Measurements from ENCODE around the gene ME2.

DNA sequence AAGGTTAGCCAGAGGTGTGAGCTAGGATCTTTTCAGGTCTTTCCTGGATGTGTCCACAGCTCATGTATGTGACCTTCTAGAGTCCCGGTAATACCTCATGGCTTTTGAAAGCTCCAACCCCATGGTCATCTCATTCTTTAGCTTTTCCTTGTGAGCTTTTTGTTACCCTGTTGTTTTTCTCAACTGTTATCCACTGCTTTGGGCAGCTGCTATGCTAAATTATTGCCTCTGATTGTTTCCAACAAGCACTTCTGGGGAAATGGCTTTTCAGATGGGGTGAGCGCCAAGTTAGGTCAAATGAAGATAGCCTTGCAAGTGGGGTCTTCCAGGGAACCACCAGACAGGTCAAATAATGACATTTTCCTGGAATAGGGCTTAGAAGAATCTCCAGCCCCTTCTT is 27.9 kb downstream of the ME2 start:
- TF ChIP-seq, protein P1, sequence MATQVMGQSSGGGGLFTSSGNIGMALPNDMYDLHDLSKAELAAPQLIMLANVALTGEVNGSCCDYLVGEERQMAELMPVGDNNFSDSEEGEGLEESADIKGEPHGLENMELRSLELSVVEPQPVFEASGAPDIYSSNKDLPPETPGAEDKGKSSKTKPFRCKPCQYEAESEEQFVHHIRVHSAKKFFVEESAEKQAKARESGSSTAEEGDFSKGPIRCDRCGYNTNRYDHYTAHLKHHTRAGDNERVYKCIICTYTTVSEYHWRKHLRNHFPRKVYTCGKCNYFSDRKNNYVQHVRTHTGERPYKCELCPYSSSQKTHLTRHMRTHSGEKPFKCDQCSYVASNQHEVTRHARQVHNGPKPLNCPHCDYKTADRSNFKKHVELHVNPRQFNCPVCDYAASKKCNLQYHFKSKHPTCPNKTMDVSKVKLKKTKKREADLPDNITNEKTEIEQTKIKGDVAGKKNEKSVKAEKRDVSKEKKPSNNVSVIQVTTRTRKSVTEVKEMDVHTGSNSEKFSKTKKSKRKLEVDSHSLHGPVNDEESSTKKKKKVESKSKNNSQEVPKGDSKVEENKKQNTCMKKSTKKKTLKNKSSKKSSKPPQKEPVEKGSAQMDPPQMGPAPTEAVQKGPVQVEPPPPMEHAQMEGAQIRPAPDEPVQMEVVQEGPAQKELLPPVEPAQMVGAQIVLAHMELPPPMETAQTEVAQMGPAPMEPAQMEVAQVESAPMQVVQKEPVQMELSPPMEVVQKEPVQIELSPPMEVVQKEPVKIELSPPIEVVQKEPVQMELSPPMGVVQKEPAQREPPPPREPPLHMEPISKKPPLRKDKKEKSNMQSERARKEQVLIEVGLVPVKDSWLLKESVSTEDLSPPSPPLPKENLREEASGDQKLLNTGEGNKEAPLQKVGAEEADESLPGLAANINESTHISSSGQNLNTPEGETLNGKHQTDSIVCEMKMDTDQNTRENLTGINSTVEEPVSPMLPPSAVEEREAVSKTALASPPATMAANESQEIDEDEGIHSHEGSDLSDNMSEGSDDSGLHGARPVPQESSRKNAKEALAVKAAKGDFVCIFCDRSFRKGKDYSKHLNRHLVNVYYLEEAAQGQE (IDR thresholded peaks at IDR 0.05; ENCODE audit: insufficient read depth in 1 of 2, low read depth in 2 of 2, low read length in 2 of 2) = no peak
- TF ChIP-seq FOXP2 (optimal IDR thresholded peaks at IDR 0.05; ENCODE audit: borderline replicate concordance, extremely low read depth, extremely low read length, insufficient read depth) (no peak), TAF1 (IDR thresholded peaks at IDR 0.05; ENCODE audit: borderline replicate concordance, insufficient read depth, low read length) (no peak)
